HT-29 (cell line): Measurements from ENCODE around the gene PPIE. TPM values are rescaled to one million over a fixed set of nuclear protein-coding genes. Genes with fewer than 3 reads are reported as not detected.

ENCODE experiments used
- DNase-seq: peaks from one replicate; pipeline ENCODE4 v3.0.0-alpha.2; 2015; ENCODE audit warnings: low spot score
- total RNA-seq: library from RNA; depleted of rRNA; stranded (reverse); fragments of >200 nt; shearing (Covaris generic); gene quantifications from 2 replicates; pipeline ENCODE4 v1.2.3, GENCODE V29; 2014; rRNA removed

PPIE gene
- 34.8 and 38.8 TPM in 2 replicates for total RNA-seq

DNA sequence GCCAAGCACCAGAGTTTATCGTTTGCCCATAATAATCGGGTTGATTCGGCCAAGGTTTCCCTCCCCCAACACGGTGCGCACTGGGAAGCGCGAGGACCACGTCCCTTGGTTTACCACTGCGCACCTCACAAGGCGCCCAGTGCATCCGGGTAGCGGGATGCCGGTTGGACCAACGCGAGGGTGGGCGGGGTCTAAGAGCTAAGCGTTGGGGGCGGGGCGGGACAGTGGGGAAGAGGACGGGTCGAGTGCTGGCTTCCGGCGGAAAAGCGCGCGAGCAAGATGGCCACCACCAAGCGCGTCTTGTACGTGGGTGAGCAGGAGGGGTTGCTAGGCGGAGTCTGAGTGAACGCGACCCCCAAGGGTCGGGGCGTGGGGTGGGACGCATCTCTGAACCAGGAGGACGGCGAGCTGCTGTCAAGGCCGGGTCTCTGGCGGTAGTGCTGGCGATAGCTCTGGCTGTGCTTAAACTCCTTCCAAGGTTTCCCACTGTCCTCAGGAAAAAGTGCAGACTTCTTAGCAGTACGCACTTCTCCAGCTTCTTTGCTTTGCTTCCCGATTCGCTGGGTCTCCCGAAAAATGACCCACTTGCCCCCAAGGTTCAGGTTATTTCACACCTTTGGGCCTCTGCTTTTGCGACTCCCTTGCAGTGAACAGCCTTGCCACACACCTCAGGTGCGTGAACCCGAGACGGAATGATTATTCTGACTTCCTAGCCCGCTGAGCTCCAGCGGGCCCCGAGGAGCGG is at the start of gene PPIE:
TSS of gene PPIE (plus strand) at position 261 of the 745 bp plus-strand sequence. CDS start at position 280, 19 bp downstream.
- DNase-seq, result peak; percentile 91

DNA sequence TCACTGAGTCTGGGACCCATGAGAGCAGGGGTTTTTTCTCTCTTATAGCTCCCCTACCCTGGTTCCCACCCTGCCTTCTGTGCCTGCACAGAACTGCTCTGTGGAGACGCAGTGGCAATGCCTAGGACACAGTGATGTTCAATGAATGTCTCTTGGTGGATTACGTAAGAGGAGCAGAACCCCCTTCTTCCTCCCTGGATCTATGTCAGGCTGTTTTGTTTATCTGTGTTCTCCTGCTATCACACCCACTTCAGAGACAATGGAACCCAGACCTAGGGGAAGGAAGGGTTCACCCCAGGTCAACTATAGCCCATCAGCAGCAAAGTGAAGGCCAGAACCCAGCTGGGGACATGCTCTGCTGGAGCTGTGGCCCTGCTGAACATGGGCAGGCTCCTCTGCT is 49.5 kb upstream of the PPIE start:
- no peak for DNase-seq

DNA sequence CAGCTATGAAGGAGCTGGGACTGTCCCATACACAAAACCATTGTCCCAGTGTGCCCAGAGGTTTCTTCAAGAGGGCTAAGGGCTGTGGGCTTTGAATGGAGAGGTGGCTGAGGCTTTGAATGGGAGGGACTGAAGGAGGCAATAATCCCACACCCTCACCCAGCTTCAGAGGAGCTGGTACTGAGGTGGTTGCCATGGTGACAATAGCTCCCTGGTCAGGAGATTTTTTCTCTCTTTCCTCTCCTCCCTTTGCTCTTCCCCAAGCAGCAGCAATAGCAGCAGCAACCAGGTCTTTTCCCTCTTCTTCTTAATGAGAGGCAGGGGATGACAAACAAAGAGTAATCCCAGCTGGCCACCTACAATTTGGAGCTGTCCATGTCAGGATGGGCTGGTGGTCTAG is 49.0 kb upstream of the PPIE start:
- DNase-seq, result no peak

DNA sequence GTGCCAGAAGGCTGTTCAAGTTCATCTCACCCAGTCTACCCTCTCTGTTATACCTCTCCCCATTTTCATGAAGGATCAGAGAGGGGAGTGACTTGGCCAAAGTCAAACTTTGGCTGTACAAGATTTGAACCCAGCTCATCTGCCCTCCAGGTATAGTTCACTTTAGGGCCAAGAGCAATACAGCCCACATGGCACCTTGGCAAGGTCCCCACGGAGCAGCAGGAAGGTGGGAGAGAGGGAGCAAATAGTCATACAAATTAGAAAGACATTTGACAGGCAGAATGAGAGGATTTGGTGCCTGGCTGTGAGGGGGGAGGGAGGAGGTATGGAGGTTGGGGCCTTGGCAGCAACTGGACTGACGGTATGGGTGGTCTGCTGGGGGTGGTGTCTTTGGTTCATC is 48.5 kb upstream of the PPIE start:
- no peak for DNase-seq

DNA sequence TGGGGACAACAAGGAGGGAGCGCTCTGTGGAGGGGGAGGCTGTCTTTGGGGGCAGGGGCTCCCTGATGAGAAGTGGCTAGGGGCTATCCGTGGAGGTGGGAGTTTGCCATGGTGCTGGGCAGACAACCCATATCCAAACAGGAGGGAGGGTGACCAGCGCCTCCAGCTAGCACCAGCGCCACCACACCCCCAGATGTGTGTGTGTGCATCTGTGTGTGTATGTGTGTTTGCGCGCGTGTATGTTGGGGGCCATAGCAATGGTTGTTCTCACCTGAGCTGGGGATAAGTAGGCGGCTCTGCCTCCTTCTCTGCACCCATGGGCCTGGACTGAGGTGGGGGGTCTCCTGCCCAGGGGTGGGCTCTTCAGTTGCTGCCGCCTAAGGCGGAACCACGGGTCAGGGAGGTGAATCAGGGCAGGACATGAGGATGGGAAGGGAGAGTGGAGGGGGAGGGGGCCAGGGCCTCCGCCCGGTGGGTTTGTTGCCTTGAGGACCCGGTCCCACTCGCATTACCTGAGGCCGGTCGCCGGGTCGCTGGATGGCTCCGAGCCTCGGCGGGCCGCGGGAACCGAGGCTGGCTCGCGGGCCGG is 47.8 kb upstream of the PPIE start:
- no peak for DNase-seq

DNA sequence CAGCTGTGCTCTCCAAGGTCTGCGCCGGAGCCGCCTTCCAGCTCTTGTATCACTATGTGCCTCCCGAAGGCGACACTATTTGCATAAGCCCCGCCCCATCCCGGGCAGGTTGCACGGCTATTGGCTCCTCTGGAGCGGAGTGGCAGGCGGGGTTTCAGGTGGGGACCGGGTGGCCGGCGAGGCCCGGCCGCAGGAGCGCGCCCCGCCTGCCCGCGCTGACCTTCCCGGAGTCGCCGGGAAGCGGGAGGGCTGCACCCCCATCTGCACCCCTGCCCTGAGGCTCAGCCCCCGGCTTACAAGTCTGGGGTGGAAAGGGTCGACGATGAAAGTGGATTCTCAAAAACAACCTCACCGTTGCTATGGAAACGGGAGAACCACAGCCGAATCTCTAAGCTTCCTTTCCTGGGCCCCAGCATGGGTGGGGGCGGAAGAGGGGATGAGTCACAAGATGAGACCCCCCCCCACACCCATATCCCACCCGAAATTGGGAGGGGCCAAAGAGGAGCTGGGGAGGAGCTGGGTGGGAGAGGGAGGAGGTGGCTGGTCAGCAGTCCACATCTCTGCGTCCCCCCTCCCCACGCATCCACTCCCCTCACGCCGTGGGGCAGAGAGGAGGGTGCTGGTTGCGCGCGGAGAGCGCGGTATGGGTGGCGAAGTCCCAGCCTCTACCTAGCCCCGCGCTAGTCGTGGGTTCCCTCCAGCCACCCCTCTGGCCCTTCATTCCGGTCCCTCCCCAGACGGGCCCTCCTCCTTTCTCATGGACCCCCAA is 47.1 kb upstream of the PPIE start, which contains the start of gene HPCAL4:
TSS of gene HPCAL4 (minus strand) at position 51 of the 769 bp plus-strand sequence. CDS start 6,830 bp downstream, outside the sequence.
- DNase-seq, result peak; percentile 84

DNA sequence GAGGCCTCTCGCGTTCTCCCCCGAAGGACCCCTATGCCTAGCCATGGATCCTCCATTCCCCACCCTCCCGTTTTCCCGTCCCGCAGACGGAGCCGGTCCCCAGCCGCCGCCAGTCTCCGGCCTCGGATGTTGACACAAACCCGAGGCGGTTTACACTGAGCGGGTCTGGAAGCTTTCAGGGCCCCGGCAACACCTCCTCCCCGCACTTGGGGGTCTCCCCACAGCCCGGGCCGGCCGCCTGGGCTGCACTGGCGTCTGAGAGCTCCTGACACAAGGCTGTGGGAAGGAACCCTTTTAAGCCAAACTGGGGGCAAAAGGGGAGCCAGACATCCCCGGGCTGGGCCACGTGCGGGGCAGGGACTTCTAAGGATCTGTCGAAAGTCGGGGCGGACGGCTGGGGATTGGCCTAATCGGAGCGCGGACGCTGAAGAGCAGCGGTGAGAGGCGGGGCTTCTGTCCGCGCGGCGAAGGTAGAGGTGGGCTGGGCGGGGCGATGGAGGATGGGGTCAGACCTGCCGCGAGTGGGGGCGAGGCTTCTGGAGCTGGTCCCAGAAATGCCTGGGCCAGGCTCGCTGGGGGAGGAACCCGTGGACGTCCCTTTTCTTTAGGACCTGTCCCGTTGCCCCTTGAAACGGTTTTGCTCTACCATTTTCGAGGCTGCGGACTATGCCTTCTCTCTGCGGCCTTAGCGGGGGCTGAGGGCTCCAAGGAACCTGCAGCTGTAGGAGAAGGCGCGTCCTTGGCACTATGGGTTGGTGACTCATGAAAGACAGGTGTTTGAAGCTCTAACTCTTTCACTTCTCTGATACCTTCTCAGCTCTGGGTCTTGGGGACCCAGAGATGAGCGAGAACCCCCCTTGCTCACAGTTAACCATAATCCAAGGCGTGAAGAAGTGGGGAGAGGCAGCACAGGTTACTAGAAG is 46.3 kb upstream of the PPIE start:
- no peak for DNase-seq

DNA sequence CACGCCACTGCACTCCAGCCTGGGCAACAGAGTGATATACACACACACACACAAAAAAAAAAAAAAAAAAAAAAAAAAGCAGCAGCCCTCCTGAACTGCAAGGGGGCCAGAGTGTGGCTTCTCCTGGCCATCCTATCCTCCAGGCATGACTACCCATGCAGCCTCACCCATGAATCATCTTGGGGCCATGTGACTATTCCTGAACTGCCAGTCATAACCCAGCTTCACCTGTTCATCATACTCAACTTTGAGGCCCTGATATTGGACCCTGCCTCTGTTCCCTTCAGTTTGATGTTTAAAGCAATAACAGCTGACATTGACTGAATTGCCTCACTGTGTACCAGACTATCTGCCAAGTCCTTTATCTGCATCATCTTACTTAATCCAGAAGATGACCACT is 44.7 kb upstream of the PPIE start:
- DNase-seq, result no peak

DNA sequence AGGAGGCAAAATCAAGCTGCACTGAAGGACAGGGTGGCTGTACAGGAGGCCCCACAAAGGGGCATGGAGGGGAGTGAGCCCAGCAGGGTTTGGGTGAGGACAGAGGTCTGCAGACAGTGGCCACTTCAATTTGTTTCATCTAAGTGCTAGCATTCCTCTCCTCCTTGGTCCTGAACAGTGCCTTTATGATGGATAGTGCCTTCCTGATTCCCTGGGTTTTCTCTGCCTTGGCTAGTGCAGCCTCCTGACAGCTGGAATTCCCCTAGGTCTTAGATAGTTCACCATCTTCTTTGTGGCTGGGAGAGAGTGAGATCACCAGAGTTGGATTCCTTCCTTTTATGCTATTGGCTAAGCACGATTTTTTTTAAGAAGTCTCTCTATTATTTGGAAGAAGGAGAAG is 43.7 kb upstream of the PPIE start:
- no peak for DNase-seq

DNA sequence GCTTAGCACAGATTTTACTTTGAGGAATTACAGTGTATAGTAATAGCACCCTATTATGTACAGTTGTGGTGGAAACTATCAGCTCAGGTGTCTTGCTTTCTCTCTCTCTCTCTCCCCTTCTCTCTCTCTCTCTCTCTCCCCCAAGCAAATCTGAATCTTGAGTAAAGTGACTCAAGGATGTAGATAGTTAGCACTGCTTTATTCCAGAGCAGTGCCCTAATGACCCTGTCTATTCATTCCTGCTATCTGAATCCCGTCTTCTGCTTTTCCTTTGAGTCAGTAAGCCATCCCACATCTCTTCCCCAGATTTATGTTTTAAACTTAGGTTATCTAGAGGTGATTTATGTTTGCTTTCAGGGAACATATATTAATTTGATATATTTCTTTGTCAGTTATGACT is 42.2 kb upstream of the PPIE start:
- no peak for DNase-seq

DNA sequence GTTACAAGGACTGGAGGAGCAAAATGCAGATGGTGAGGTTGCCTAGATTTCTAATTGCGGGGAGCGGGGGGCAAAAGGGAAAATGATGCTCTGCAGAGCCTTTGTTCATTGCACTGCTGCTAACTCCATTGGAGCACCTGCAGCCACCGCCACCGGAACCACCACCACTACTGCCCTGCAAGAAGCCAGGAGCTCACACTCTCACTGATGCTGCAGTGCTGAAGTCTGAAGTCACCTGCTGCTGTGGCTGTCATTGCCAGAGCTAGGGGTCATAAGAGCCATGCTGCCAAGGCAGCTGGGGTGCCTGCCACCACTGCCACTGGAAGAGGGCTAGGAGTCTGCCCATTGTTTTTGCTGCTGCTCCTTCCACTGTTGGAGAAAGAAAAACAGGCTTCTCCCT is 40.1 kb upstream of the PPIE start:
- no peak for DNase-seq

DNA sequence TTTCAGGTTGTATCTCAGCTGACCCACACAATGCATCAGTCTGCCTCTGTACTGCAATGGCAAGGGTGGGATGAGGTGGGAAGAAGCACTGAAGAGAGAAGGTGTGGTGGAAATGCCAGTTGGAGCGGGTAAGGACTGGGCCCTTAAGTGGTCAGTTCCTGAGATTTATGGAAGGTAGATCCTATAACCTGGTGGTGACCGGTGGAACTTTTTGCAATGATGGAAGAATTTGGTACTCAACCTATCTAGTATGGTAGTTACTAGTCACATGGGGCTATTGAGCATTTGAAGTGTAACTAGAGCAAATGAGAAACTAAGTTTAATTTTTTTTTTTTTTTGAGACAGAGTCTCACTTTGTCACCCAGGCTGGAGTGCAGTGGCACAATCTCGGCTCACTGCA is 39.3 kb upstream of the PPIE start:
- DNase-seq, result no peak

DNA sequence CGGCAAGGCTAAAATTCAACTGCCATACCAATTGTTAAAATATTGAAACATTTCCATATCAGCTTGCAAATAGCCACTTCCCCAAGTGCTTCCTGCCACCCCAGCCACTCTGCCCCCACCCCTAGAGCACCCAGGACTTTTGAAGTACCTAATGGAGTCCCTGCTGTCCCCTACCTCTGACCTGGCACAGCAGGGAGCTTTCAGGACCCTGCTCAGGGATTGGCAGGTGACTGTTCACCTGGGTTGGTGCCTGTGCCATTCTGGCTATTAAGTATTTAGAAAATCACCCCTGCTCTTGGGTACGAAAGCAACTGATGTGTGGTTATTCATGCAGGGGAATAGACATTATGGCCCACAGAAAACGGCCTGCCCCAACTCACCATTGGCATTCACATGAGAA is 38.3 kb upstream of the PPIE start:
- DNase-seq, result no peak

DNA sequence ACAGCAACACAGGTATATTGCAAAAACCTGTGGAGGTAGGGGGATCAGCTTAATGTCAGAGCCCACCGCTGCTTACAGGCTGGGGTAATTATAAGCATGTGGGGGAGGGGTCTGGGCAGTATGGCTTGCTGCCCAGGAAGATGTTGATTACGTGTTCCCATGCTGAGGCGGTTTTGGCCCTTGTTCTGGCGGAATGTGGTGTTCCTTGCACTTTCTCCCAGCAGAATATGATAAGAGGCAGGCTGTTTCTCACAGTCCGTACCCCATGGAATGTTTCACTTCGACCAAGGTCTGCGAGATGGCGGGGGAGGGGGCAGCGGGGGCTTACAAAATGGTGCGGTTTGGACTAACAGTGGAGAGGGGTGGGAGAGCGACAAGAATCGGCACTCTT is 37.6 kb upstream of the PPIE start:
- DNase-seq, result no peak

DNA sequence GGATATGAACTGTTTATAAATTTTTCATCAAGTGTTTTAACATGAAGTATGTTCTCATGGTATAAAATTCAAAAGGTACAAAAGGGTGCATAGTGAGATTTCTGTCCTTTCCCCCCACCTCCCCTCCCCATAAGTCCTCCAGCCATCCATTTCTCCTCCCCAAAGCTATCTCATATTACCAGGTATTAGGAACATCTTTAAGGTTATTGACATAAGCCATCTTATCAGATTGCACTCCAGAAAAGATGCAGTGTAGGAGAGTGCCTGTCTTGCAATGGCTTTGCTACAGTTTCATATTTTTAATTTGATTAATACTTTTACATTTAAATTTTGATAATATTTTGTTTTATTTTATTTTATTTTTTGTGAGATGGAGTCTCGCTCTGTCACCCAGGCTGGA is 33.9 kb upstream of the PPIE start:
- no peak for DNase-seq

DNA sequence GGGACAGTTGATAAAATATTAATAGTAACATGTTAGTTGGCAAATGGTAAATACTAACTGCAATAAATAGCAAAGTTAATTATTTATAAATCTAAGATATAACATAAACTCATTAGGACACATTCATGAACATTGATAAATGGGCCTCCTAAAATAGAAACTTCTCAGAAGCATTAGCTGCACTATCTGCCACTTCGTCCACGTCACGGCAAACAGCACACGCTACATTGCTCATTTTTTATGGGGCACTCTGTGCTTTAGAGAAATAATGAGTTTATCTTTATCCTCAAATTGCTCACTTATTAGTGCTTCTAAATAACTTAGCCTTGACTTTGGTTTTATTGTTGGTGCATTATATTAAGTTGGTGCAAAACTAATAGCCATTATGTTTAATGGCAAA is 31.2 kb upstream of the PPIE start:
- no peak for DNase-seq

DNA sequence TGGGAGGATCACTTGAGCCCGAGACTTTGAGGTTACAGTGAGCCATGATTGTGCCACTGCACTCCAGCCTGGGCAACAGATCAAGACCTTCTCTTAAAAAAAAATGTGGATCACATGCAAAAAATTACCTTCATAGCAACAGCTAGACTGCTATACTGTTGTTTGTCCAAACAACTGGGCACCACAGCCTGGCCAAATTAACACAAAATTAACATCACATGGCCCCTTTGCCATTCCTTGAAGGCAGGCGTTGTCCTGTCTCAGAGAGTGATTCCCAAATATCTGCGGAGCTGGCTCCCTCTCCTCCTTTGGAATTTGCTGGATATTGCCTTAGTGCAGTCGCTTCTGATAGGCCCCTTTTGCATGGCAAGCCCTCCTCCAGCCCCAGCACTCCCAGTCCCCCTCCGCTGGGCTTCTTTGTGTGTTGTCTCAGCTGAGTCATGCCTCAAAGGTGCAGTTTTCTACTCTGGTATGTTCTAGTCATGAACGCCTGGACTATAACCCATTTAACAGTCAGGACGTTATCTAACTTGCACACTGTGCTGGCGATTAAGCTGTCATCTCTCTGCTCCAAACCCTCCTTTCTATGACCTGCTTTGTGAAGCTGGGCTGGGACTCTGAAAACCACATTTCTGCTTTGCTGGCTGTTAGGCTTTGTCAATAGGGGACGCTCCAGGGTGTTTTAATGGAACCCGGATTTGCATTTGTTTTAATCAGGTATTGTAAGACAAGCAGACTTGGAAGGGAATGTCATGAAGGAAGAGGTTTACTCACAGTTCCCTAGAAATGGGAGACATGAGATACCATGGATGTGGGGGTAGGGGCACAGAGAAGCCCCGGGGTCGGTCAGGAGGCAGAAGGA is 27.3 kb upstream of the PPIE start:
- no peak for DNase-seq

DNA sequence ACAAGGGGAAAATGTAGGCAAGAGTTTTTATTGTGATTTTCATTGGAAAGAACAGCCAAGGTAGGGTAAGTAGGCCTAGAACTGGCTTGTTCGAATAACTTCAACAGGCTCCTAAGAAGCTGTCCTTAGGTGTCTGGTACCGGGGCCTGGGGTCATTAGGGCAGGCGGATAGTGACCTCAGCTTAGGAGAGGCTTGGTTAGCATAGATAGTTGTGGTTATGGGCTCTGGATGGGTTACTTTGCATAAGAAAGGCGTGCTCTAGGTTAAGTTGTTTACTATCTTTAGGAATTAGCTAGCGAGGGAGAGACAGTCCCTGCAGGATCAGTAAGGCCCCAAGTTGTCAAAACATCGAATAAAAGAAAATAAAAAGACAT is 26.7 kb upstream of the PPIE start:
- no peak for DNase-seq

DNA sequence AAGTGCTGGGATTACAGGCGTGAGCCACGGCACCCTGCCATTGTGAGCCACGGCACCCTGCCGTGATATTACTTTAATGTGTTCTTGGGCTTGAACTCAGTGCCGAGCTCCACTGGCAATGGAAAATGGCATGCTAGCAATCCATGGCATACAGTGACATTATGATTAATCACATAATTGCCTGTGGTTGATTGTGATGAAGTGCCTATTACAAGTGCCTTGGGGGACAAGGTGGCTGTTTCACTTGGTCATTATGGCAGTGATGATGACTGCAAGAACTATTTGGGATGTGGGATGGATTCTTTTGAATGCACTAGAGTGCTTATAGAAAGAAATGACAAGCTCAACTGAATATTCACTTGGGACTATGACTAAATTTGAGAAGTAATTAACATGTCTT is 25.1 kb upstream of the PPIE start:
- DNase-seq, result no peak

DNA sequence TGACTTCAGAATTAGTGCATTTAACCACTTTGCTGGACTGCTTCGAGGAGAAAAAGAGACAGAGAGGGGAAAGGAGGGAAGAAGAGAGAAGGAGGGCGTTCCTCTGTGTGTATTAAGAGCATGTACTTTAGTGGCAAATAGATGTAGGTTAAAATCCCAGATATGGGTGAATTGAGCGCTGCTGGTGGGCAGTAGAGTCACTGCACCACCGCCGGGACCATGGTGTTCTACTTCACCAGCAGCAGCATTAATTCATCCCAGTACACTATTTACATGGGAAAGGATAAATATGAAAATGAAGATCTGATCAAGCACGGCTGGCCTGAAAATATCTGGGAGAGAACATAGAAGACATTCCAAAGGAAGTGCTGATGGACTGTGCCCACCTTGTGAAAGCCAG is 20.9 kb upstream of the PPIE start:
- DNase-seq, result no peak
